Heart left ventricle (tissue), 13 donors: ENCODE results near the gene FAM98B.

Experiments
- CTCF ChIP-seq, 12 donors: fragments of 200-600 bp; sonication (generic) in 4 of 12; IDR thresholded peaks; one replicate each; pipeline versions ENCODE4 v1.5.0 to v1.8.0; 2018 to 2022; ENCODE audit warnings: antibody characterized with exemption in 12 of 12, mild to moderate bottlenecking in 5 of 12
- POLR2A ChIP-seq, 2 donors: fragments of 450-650 bp; IDR thresholded peaks; one replicate each; pipeline ENCODE4 v1.6.1; 2017; ENCODE audit warnings: antibody characterized with exemption in 2 of 2, mild to moderate bottlenecking in 2 of 2, moderate library complexity in 2 of 2
- donor health status: ischemic (EF 13 %, LVEDD 7.1; RV severe dilation, severe dysfunction).
- donor health status: DM: no; HTN: yes; CAD: no.
- donor health status: DM: no; HTN: no; CAD: no.
- donor health status: ischemic (EF 25% LVEDD 6.9; RV normal size, moderate dysfunction).
- donor health status: ischemic (EF 25% LVEDD 5.7; RV mildly dilated, moderate dysfunction).
- donor health status: ischemic (EF 35%, LVEDD 5.7; RV mildly dilated, moderate dysfunction).
- donor health status: nonischemic (EF 11% LVEDD 7.7; RV severe dilation, severe dysfunction).
- donor health status: DM: yes; HTN: yes; CAD: no.
- donor health status: PGD.
- donor health status: ischemic (EF 29% LVEDD 5.4; RV normal size, mild dysfunction).
- donor health status: nonischemic (EF 23%, LVEDD 6.1; RV moderate dilation, normal function).

GRCh38 chr15:38533416-38533915 lies 79.5 kb downstream of the FAM98B start:
- TF ChIP-seq CTCF (IDR thresholded peaks at IDR 0.05): no peak
- no peak for TF ChIP-seq POLR2A (IDR thresholded peaks at IDR 0.05)
